SK-N-SH treated with all-trans-retinoic acid at 6 μM for 48 hours (cell line): Measurements from ENCODE around the gene SLIRP.

Experiments used
- TCF4 ChIP-seq: fragments of 250-450 bp; sonication (Bioruptor Pico); IDR thresholded peaks from 2 replicates; pipeline ENCODE4 v1.8.0; 2021; ENCODE audit warnings: mild to moderate bottlenecking, moderate library complexity, borderline replicate concordance
- ZFP30 ChIP-seq: fragments of 450-650 bp; formaldehyde crosslinking; IDR thresholded peaks from 2 replicates; pipeline ENCODE4 v1.5.0; 2022; ENCODE audit warnings: mild to moderate bottlenecking, moderate library complexity
- TF ChIP-seq, protein P1 (sequence below): fragments of 250-450 bp; sonication (Bioruptor Pico); IDR thresholded peaks from 2 replicates; pipeline ENCODE4 v1.8.0; 2020; ENCODE audit warnings: mild to moderate bottlenecking, moderate library complexity, borderline replicate concordance

DNA sequence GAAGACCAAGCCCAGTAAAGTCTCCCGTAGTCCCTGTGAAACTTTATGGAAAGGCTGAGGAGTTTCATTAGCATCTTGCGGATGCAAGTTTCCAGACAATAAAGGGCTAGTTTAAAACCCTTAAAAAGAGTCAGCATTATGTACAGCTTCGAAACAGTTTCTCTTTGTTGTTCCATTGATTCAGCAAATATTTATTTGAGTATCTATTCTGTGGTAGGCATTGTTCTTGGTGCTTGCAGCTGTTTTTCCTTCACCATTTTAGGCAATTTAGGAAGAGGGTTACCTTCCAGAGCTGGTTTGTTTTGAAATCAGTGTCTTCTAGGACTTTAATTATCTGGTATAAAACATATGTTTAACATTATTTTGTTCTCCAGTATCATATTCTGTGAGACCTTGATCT is 1.5 kb downstream of the SLIRP start:
- TF ChIP-seq, protein P1, sequence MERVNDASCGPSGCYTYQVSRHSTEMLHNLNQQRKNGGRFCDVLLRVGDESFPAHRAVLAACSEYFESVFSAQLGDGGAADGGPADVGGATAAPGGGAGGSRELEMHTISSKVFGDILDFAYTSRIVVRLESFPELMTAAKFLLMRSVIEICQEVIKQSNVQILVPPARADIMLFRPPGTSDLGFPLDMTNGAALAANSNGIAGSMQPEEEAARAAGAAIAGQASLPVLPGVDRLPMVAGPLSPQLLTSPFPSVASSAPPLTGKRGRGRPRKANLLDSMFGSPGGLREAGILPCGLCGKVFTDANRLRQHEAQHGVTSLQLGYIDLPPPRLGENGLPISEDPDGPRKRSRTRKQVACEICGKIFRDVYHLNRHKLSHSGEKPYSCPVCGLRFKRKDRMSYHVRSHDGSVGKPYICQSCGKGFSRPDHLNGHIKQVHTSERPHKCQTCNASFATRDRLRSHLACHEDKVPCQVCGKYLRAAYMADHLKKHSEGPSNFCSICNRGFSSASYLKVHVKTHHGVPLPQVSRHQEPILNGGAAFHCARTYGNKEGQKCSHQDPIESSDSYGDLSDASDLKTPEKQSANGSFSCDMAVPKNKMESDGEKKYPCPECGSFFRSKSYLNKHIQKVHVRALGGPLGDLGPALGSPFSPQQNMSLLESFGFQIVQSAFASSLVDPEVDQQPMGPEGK, result no peak
- TF ChIP-seq TCF4 (no peak), ZFP30 (no peak)
